ENCODE results near the gene GPRC5A. TPM values are rescaled to one million over a fixed set of nuclear protein-coding genes. Genes with fewer than 3 reads are reported as not detected.
"Not testable (repeated sequence)": the region's sequence is repeated elsewhere in the genome, so short reads cannot be mapped to it uniquely, and the experiment has no call there.

Gene GPRC5A, protein sequence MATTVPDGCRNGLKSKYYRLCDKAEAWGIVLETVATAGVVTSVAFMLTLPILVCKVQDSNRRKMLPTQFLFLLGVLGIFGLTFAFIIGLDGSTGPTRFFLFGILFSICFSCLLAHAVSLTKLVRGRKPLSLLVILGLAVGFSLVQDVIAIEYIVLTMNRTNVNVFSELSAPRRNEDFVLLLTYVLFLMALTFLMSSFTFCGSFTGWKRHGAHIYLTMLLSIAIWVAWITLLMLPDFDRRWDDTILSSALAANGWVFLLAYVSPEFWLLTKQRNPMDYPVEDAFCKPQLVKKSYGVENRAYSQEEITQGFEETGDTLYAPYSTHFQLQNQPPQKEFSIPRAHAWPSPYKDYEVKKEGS
- 2.7 and 4.7 TPM in 2 replicates for total RNA-seq

GRCh38 chr12:12891080-12891880 lies at the start of gene GPRC5A:
Gene GPRC5A (plus strand): TSS chr12:12891562. CDS start chr12:12908250, 16,688 bp downstream.
- Histone ChIP-seq H3K27me3 (ENCODE audit: insufficient read depth, low read length) (no peaks in the 10 kb centered on the region), H3K9me3 (ENCODE audit: low read depth, low read length) (no peaks in the 10 kb centered on the region), H2AFZ (ENCODE audit: low read length) (peak within 1 kb of the TSS; percentile 79), H3K4me3 (ENCODE audit: insufficient read depth, low read length) (peak within 1 kb of the TSS; percentile 80), H3K79me2 (ENCODE audit: insufficient read depth, low read length) (peaks cover 16% of the 10 kb centered on the region), H3K4me1 (ENCODE audit: insufficient read depth, low read length) (peaks cover 28% of the 10 kb centered on the region), H3K27ac (ENCODE audit: low read depth, low read length) (peak within 1 kb of the TSS; percentile 99), H4K20me1 (ENCODE audit: insufficient read depth, low read length) (no peaks in the 10 kb centered on the region), H3K36me3 (ENCODE audit: insufficient read depth, low read length) (no peaks in the 10 kb centered on the region), H3K4me2 (ENCODE audit: insufficient read depth, low read length) (peak within 1 kb of the TSS; percentile 96)
- peak; percentile 97 for DNase-seq (ENCODE audit: insufficient read length, low spot score, missing footprints)
- TF ChIP-seq CTCF (IDR thresholded peaks at IDR 0.05; ENCODE audit: extremely low read depth, low read depth, low read length): peak; percentile 30

DNA sequence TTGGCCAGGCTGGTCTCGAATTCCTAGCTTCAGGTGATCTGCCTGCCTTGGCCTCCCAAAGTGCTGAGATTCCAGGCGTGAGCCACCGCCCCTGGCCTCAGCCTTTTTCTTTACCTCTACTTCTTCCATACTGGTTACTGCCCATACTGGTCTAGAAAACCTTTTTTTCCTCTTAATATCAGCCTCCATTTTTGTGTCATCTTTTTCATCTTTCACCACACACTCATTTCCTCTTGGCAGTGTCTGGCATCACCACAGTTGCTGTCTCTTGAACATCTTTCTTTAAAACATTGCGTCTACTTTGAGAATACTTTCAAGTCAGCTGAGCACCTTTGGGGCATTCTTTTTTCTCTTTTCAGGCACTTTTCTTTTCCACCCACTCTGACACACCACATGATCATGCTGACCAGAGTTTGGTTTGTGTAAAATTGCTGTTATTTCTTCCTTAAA lies 45.5 kb upstream of the GPRC5A start:
- Histone ChIP-seq H3K27me3 (ENCODE audit: insufficient read depth, low read length) (no peaks in the 10 kb centered on the region), H2AFZ (ENCODE audit: low read length) (no peak overlapping the region), H3K27ac (ENCODE audit: low read depth, low read length) (no peak overlapping the region), H4K20me1 (ENCODE audit: insufficient read depth, low read length) (no peaks in the 10 kb centered on the region), H3K9me3 (ENCODE audit: low read depth, low read length) (no peaks in the 10 kb centered on the region), H3K36me3 (ENCODE audit: insufficient read depth, low read length) (peaks cover 11% of the 10 kb centered on the region), H3K4me1 (ENCODE audit: insufficient read depth, low read length) (peaks cover 2% of the 10 kb centered on the region), H3K4me3 (ENCODE audit: insufficient read depth, low read length) (no peak overlapping the region), H3K79me2 (ENCODE audit: insufficient read depth, low read length) (no peaks in the 10 kb centered on the region), H3K4me2 (ENCODE audit: insufficient read depth, low read length) (no peak overlapping the region)
- TF ChIP-seq CTCF (IDR thresholded peaks at IDR 0.05; ENCODE audit: extremely low read depth, low read depth, low read length): no peak
- DNase-seq (ENCODE audit: insufficient read length, low spot score, missing footprints): no peak

DNA sequence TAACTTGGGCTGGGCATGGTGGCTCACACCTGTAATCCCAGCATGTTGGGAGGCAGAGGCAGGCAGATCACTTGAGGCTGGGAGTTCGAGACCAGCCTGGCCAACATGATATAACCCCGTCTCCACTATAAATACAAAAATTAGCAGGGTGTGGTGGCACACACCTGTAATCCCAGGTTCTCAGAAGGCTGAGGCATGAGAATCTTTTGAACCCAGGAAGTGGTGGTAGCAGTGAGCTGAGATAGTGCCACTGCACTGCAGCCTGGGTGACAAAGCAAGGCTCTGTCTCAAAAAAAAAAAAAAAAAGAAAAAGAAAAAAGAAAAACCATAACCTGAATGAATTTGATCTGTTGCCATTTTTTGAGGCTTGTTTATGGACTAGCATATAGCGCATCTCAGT lies 44.6 kb upstream of the GPRC5A start:
- not testable (repeated sequence) for H3K79me2 ChIP-seq (ENCODE audit: insufficient read depth, low read length); H3K27ac ChIP-seq (ENCODE audit: low read depth, low read length); H3K4me1 ChIP-seq (ENCODE audit: insufficient read depth, low read length); DNase-seq (ENCODE audit: insufficient read length, low spot score, missing footprints); H3K9me3 ChIP-seq (ENCODE audit: low read depth, low read length); H3K4me2 ChIP-seq (ENCODE audit: insufficient read depth, low read length); H4K20me1 ChIP-seq (ENCODE audit: insufficient read depth, low read length); H3K4me3 ChIP-seq (ENCODE audit: insufficient read depth, low read length); H3K27me3 ChIP-seq (ENCODE audit: insufficient read depth, low read length); H2AFZ ChIP-seq (ENCODE audit: low read length)
- H3K36me3 ChIP-seq (ENCODE audit: insufficient read depth, low read length): peaks cover 11% of the 10 kb centered on the region

DNA sequence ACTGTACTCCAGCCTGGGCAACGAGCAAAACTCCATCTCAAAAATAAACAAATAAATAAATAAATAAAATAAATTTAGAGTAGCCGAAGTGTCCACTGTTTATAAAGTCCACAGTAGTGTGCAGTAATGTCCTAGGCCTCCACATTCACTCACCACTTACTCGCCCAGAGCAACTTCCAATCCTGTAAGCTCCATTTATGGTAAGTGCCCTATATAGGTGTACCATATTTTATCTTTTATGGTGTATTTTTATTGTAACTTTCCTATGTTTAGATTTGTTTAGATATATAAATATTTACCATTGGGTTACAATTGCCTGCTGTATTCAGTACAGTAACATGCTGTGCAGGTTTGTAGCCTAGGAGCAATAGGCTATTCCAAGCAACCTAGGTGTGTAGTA lies 37.9 kb upstream of the GPRC5A start:
- TF ChIP-seq CTCF (IDR thresholded peaks at IDR 0.05; ENCODE audit: extremely low read depth, low read depth, low read length): no peak
- no peak overlapping the region for H2AFZ ChIP-seq (ENCODE audit: low read length)
- H3K4me3 ChIP-seq (ENCODE audit: insufficient read depth, low read length): no peak overlapping the region
- H3K79me2 ChIP-seq (ENCODE audit: insufficient read depth, low read length): no peaks in the 10 kb centered on the region
- H3K9me3 ChIP-seq (ENCODE audit: low read depth, low read length): no peaks in the 10 kb centered on the region
- no peak for DNase-seq (ENCODE audit: insufficient read length, low spot score, missing footprints)
- no peaks in the 10 kb centered on the region for H4K20me1 ChIP-seq (ENCODE audit: insufficient read depth, low read length)
- H3K27me3 ChIP-seq (ENCODE audit: insufficient read depth, low read length): no peaks in the 10 kb centered on the region
- no peaks in the 10 kb centered on the region for H3K4me1 ChIP-seq (ENCODE audit: insufficient read depth, low read length)
- peaks cover 5% of the 10 kb centered on the region for H3K36me3 ChIP-seq (ENCODE audit: insufficient read depth, low read length)
- H3K4me2 ChIP-seq (ENCODE audit: insufficient read depth, low read length): no peak overlapping the region
- no peak overlapping the region for H3K27ac ChIP-seq (ENCODE audit: low read depth, low read length)
